HCT116 (cell line): Measurements from ENCODE around the gene APH1B. TPM values are rescaled to one million over a fixed set of nuclear protein-coding genes. Genes with fewer than 3 reads are reported as not detected.
"Not testable (repeated sequence)": the region's sequence is repeated elsewhere in the genome, so short reads cannot be mapped to it uniquely, and the experiment has no call there.

ENCODE experiments used
- ATAC-seq: fragments of 200-7000 bp; cut with Tn5 transposase; 2 replicates; pipeline ENCODE4 v1.9.1; 2020; ENCODE audit warnings: mild to moderate bottlenecking, moderate library complexity
- BruUV-seq: library from RNA; stranded (reverse); fragments of 400-500 nt; replicated peaks from 2 replicates; lab custom pipeline; 2021; lab: Mats Ljungman, UMichigan
- CTCF ChIA-PET: fragments of 300-600 bp; sonication (Branson Sonifier 250); formaldehyde crosslinking; loops from one replicate; lab custom pipeline; 2021; ENCODE audit warnings: antibody characterized with exemption; lab: Charles Lee
- POLR2A ChIA-PET: fragments of 300-600, 350-600 bp; sonication (Branson Sonifier 250); formaldehyde crosslinking; loops from one replicate; lab custom pipeline; 2021; ENCODE audit warnings: antibody characterized with exemption; lab: Charles Lee
- RAD21 ChIA-PET, 2 experiments: fragments of 300-600 bp; sonication (Branson Sonifier 250); formaldehyde crosslinking; loops; one replicate each; lab custom pipeline; 2023; ENCODE audit warnings: low total read pairs in 2 of 2; ENCODE audit not compliant: uncharacterized antibody in 2 of 2, unreplicated experiment in 2 of 2, low non-redundant PET in 1 of 2; lab: Charles Lee
- DNase-seq: peaks from one replicate; pipeline ENCODE4 v3.0.0-alpha.2; 2010; ENCODE audit warnings: low read depth, low spot score
- H2AFZ ChIP-seq: fragments of 200-600 bp; shearing (Covaris generic), sonication (generic); 2 replicates; pipeline ENCODE4 v1.6.1; 2017; ENCODE audit warnings: low read depth, mixed run types, mixed read lengths, antibody characterized with exemption, low read length; ENCODE audit not compliant: poor library complexity, severe bottlenecking
- H3K27ac ChIP-seq: 2 replicates; pipeline ENCODE4 v1.5.1; 2012; ENCODE audit warnings: low read depth, low read length
- H3K27me3 ChIP-seq: fragments of 200-600 bp; sonication (generic); 2 replicates; pipeline ENCODE4 v1.6.1; 2016; ENCODE audit warnings: mixed run types, low read length, mixed read lengths; ENCODE audit not compliant: insufficient read depth
- H3K36me3 ChIP-seq, 2 experiments: fragments of 200-500 bp in 1 of 2; fragments of 200-600 bp in 1 of 2; sonication (Bioruptor generic) in 1 of 2; sonication (generic) in 1 of 2; 2 replicates each; pipeline versions ENCODE4 v1.5.1 to v1.6.1; 2014 to 2016; ENCODE audit warnings: low read length in 2 of 2, inconsistent platforms in 1 of 2, mixed read lengths in 1 of 2, mixed run types in 1 of 2; ENCODE audit not compliant: insufficient read depth in 2 of 2, control insufficient read depth in 1 of 2
- H3K4me1 ChIP-seq, 2 experiments: fragments of 200-600 bp in 1 of 2; sonication (generic) in 1 of 2; 2 replicates each; pipeline versions ENCODE4 v1.5.1 to v1.6.1; 2012 to 2017; ENCODE audit warnings: low read length in 2 of 2, inconsistent platforms in 1 of 2, mild to moderate bottlenecking in 1 of 2, mixed read lengths in 1 of 2, mixed run types in 1 of 2, moderate library complexity in 1 of 2; ENCODE audit not compliant: insufficient read depth in 2 of 2, control insufficient read depth in 1 of 2
- H3K4me2 ChIP-seq: fragments of 200-600 bp; sonication (generic); 2 replicates; pipeline ENCODE4 v1.6.1; 2017; ENCODE audit warnings: mixed run types, low read length, mixed read lengths
- H3K4me3 ChIP-seq, 2 experiments: fragments of 200-600 bp in 1 of 2; sonication (generic) in 1 of 2; replicated peaks in 1 of 2; 2 replicates each; pipeline ENCODE4 v1.5.1; 2011 to 2016; ENCODE audit warnings: low read length in 2 of 2, control low read depth in 1 of 2, low read depth in 1 of 2, mild to moderate bottlenecking in 1 of 2, mixed read lengths in 1 of 2, mixed run types in 1 of 2
- H3K79me2 ChIP-seq: fragments of 200-600 bp; sonication (generic); 2 replicates; pipeline ENCODE4 v1.6.1; 2017; ENCODE audit warnings: mild to moderate bottlenecking, mixed run types, low read length, moderate library complexity, mixed read lengths; ENCODE audit not compliant: insufficient read depth
- H3K9ac ChIP-seq: fragments of 200-600 bp; sonication (generic); 2 replicates; pipeline ENCODE4 v1.6.1; 2016; ENCODE audit warnings: low read length, mixed read lengths
- H3K9me2 ChIP-seq: fragments of 200-600 bp; sonication (generic), shearing (Covaris generic); 2 replicates; pipeline ENCODE4 v1.6.1; 2017; ENCODE audit warnings: mixed run types, mild to moderate bottlenecking, moderate library complexity; ENCODE audit not compliant: insufficient read depth
- H3K9me3 ChIP-seq, 2 experiments: fragments of 200-500 bp in 1 of 2; fragments of 200-600 bp in 1 of 2; sonication (Bioruptor generic) in 1 of 2; sonication (generic) in 1 of 2; 2 replicates each; pipeline ENCODE4 v1.6.1; 2014 to 2017; ENCODE audit warnings: low read length in 2 of 2, mixed read lengths in 2 of 2, inconsistent platforms in 1 of 2, low read depth in 1 of 2, mild to moderate bottlenecking in 1 of 2, mixed run types in 1 of 2, moderate library complexity in 1 of 2; ENCODE audit not compliant: control insufficient read depth in 1 of 2, insufficient read depth in 1 of 2
- H4K20me1 ChIP-seq: fragments of 200-600 bp; sonication (generic), shearing (Covaris generic); 2 replicates; pipeline ENCODE4 v1.6.1; 2017; ENCODE audit warnings: mixed run types, mild to moderate bottlenecking, moderate library complexity; ENCODE audit not compliant: insufficient read depth
- CEBPB ChIP-seq: IDR thresholded peaks from 2 replicates; pipeline ENCODE4 v1.6.1; 2012; ENCODE audit warnings: low read depth
- ELF1 ChIP-seq: IDR thresholded peaks from 2 replicates; pipeline ENCODE4 v1.6.1; 2012; ENCODE audit warnings: low read depth, borderline replicate concordance
- EZH2 ChIP-seq: fragments of 200-600 bp; sonication (generic); IDR thresholded peaks from 2 replicates; pipeline ENCODE4 v1.6.1; 2017; ENCODE audit warnings: antibody characterized with exemption, mixed run types
- EZH2phosphoT487 ChIP-seq: fragments of 200-600 bp; IDR thresholded peaks from 2 replicates; pipeline ENCODE4 v1.6.1; 2018; ENCODE audit warnings: antibody characterized with exemption, borderline replicate concordance
- FOSL1 ChIP-seq: IDR thresholded peaks from 2 replicates; pipeline ENCODE4 v1.6.1; 2012; ENCODE audit warnings: low read depth
- JUND ChIP-seq: IDR thresholded peaks from 2 replicates; pipeline ENCODE4 v1.6.1; 2012
- MAX ChIP-seq: IDR thresholded peaks from 2 replicates; pipeline ENCODE4 v1.6.1; 2012
- POLR2AphosphoS5 ChIP-seq: IDR thresholded peaks from 2 replicates; pipeline ENCODE4 v1.6.1; 2011; ENCODE audit warnings: mild to moderate bottlenecking, low read depth, low read length, moderate library complexity
- RAD21 ChIP-seq: IDR thresholded peaks from 2 replicates; pipeline ENCODE4 v1.6.1; 2012; ENCODE audit warnings: low read depth, mild to moderate bottlenecking
- SIN3A ChIP-seq: IDR thresholded peaks from 2 replicates; pipeline ENCODE4 v1.6.1; 2012; ENCODE audit warnings: low read depth
- TCF7L2 ChIP-seq: IDR thresholded peaks from 2 replicates; pipeline ENCODE4 v1.7.0; 2011; ENCODE audit warnings: borderline replicate concordance, inconsistent platforms; ENCODE audit not compliant: insufficient read depth, insufficient read length; ENCODE audit errors: extremely low read depth
- YY1 ChIP-seq: IDR thresholded peaks from 2 replicates; pipeline ENCODE4 v1.6.1; 2011; ENCODE audit warnings: low read length, low read depth, moderate library complexity, mild to moderate bottlenecking; ENCODE audit not compliant: insufficient replicate concordance; ENCODE audit errors: extremely low read depth
- ZBTB33 ChIP-seq: IDR thresholded peaks from 2 replicates; pipeline ENCODE4 v1.6.1; 2011; ENCODE audit warnings: mild to moderate bottlenecking, low read length, moderate library complexity; ENCODE audit not compliant: insufficient replicate concordance; ENCODE audit errors: extremely low read depth
- intact Hi-C: fragments of 100-400 bp; cut with micrococcal nuclease; formaldehyde crosslinking; loops from 2 replicates; pipeline ENCODE4 v1.10.0; 2022
- total RNA-seq: library from RNA; stranded (reverse); gene quantifications from one replicate; pipeline ENCODE4 v1.2.1, GENCODE V29; 2021; ENCODE audit not compliant: unreplicated experiment

APH1B gene
- total RNA-seq, 1 experiment from 2014 or later: 8.5 TPM

GRCh38 chr15:63320446-63320845, 43.0 kb downstream of the APH1B start:
- H2AFZ ChIP-seq, intact Hi-C loops, DNase-seq, CTCF ChIA-PET, ATAC-seq, H3K27ac ChIP-seq, H3K27me3 ChIP-seq, H3K9ac ChIP-seq, BruUV-seq, H3K36me3 ChIP-seq, H3K9me3 ChIP-seq, RAD21 ChIA-PET, H3K4me1 ChIP-seq, H3K4me3 ChIP-seq, H3K9me2 ChIP-seq, H3K79me2 ChIP-seq, H4K20me1 ChIP-seq, H3K4me2 ChIP-seq: not testable (repeated sequence)
- POLR2A ChIA-PET: interaction anchor here (0.8 kb wide), 1 partner anchor 53 kb away, joined by 3 read pairs; no protein-coding TSS in a partner anchor

GRCh38 chr15:63320981-63321380, 43.6 kb downstream of the APH1B start:
- H3K79me2 ChIP-seq, H2AFZ ChIP-seq, H3K4me2 ChIP-seq, DNase-seq, H3K27ac ChIP-seq, H3K4me3 ChIP-seq, H3K36me3 ChIP-seq, ATAC-seq, RAD21 ChIA-PET, H4K20me1 ChIP-seq, BruUV-seq, CTCF ChIA-PET, H3K9me2 ChIP-seq, intact Hi-C loops, H3K9me3 ChIP-seq, H3K27me3 ChIP-seq, H3K4me1 ChIP-seq, H3K9ac ChIP-seq: not testable (repeated sequence)
- POLR2A ChIA-PET: interaction anchor here (0.8 kb wide), 1 partner anchor 53 kb away, joined by 3 read pairs; no protein-coding TSS in a partner anchor

GRCh38 chr15:63321462-63321861, 44.1 kb downstream of the APH1B start:
- Histone ChIP-seq H3K9ac (no peak overlapping the region), H3K4me2 (no peak overlapping the region), H3K4me3 (no peak overlapping the region), H3K36me3 (no peaks in the 10 kb centered on the region), H4K20me1 (no peaks in the 10 kb centered on the region), H3K9me3 (no peaks in the 10 kb centered on the region), H3K4me1 (no peaks in the 10 kb centered on the region), H3K27ac (no peak overlapping the region), H3K79me2 (no peaks in the 10 kb centered on the region), H2AFZ (no peak overlapping the region), H3K27me3 (no peaks in the 10 kb centered on the region), H3K9me2 (no peaks in the 10 kb centered on the region; the same call in 1 of the 2 replicates)
- BruUV-seq: no TSS peak
- DNase-seq (no peak), ATAC-seq (no peak)
- ChIA-PET RAD21 (no interaction called here), POLR2A (no interaction called here), CTCF (no interaction called here)
- intact Hi-C loops: no loop called here
- TF ChIP-seq ZBTB33 (no peak), FOSL1 (no peak), YY1 (no peak), RAD21 (no peak), POLR2AphosphoS5 (no peak), JUND (no peak), EZH2phosphoT487 (no peak), SIN3A (no peak), EZH2 (no peak), ELF1 (no peak), TCF7L2 (no peak), CEBPB (no peak), MAX (no peak)
